NCI-H2227 treated with DMSO at 0.1 percent for 48 hours (cell line): ENCODE results near the gene ADGRG1.
"Not testable (repeated sequence)": the region's sequence is repeated elsewhere in the genome, so short reads cannot be mapped to it uniquely, and the experiment has no call there.

Experiments
- DNase-seq: peaks from one replicate; lab custom pipeline; 2025; lab: John Stamatoyannopoulos, UW

Gene ADGRG1

GRCh38 chr16:57698812-57699405 is 70.5 kb downstream of the ADGRG1 start:
- DNase-seq = no peak

DNA sequence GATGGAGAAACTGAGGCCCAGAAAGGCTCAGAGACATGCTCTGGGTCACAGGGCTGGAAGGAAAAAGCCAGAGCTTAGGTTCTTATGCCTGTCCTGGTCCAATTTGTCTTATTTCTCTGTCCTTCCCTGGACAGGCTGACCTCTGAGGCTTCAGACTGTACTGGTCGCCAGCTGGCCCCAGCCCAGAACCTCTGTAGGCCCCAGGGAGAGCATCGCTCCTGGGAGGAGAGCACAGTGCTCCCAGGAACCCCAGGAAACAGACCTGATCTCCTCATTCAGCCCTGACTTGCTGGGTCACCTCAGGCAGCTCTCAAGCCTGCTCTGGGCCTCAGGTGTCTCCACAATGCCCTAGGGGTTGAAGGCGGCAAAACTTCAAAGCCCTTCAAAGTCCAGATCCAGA is 71.1 kb downstream of the ADGRG1 start:
- DNase-seq = no peak

- no peak for DNase-seq
These were observed 71.5 kb downstream of the ADGRG1 start for GRCh38 chr16:57699899-57700298.

GRCh38 chr16:57700781-57701551 is 72.5 kb downstream of the ADGRG1 start:
- no peak for DNase-seq

GRCh38 chr16:57701759-57702371 is 73.4 kb downstream of the ADGRG1 start:
- DNase-seq = no peak

DNA sequence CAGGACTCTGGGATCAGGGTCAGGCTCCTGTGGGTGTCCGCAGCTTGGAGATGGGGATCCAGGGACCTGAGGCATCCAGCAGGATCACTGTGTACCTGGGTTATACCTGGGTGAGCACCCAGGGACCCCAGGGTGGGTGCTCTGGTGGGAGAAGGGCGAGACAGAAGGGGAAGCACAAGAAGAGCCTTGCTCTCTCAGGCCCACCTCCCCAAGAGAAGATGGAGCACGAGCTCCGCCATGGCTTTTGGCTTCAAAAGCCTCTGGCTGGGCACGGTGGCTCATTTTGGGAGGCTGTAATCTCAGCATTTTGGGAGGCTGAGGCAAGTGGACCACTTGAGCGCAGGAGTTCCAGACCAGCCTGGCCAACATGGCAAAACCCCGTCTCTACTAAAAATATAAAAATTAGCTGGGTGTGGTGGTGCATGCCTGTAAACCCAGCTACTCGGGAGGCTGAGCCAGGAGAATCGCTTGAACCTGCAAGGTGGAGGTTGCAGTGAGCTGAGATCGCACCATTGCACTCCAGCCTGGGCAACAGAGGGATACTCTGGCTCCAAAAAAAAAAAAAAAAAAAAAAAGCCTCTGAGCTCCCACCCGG is 75.1 kb downstream of the ADGRG1 start:
- no peak for DNase-seq

DNA sequence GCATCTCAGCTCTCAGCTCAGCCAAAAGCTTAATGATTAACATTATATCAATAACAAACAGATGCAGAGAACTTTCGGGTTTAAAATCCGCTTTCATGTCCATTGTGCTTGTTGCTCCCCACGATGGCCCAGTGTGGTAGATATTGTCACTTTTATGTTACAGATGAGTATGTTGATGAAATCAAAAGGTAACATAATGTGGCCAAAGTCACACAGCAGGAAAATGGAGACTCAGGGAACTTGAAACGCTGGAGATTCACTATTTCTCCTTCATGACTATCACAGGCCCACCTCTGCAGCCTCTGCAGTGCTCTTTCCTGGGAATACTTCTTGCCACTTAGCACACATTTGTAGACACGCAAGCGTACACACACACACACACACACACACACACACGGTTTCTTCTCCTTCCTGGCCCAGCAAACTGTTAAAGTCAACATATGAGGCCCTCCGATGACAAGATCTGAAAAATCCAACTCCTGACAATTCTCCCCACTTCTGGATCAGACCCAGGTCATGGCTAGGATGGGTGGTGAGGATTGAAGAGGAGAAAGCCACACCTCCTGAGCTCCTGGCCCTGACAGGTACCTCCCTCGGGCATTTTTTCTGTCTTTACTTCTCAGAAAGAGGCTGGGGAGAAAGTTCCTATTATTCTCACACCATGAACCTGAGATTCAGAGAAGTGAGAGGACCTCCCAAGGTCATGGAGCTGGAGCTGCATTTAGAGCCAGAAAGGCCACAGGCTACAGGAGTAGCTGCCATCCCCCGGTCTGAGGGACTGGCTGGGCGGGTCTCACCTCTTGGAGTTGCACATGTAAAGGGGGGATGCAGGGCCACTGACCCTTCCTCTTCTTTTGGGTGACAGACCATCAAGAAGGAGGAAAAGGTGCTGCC is 75.8 kb downstream of the ADGRG1 start:
- no peak for DNase-seq

- DNase-seq = no peak
These were observed 76.7 kb downstream of the ADGRG1 start for GRCh38 chr16:57704905-57705852.

GRCh38 chr16:57706717-57707116 is 78.3 kb downstream of the ADGRG1 start:
- DNase-seq = no peak

DNA sequence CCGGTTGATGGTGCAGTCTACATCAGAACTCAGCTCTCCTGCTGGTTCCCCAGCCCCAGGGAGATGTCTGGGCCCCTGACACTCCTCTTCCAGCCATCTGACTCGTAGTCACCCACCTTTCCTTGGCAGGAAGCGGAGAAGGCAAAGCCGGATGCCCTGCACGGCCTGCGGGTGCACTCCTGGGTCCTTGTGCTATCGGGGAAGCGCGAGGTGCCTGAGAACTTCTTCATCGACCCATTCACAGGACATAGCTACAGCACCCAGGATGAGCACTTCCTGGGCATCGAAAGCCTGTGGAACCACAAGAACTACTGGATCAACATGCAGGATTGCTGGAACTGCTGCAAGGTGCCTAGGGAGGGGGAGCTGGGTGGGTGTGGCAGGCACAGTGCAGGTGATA is 78.9 kb downstream of the ADGRG1 start:
- DNase-seq = no peak

DNA sequence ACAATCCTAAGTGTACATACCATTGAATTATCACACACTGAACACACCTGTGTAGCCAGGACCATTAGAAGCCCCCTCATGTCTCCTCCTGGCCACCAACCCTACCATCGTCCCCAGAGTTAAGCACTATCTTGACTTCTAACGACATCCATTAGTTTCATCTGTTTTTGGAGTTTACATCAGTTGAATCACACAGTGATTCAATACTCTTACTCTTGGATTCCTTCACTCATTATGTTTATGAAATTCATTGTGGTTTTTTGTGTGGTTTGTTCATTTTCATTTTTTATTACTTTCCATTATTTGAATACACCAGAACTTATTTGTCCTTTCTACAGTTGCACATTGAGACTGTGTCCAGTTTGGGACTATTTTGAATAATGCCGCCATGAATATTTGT is 79.7 kb downstream of the ADGRG1 start:
- DNase-seq = no peak

- DNase-seq = no peak
These were observed 81.2 kb downstream of the ADGRG1 start for GRCh38 chr16:57709663-57710062.

GRCh38 chr16:57711346-57711745 is 82.9 kb downstream of the ADGRG1 start:
- DNase-seq = no peak

DNA sequence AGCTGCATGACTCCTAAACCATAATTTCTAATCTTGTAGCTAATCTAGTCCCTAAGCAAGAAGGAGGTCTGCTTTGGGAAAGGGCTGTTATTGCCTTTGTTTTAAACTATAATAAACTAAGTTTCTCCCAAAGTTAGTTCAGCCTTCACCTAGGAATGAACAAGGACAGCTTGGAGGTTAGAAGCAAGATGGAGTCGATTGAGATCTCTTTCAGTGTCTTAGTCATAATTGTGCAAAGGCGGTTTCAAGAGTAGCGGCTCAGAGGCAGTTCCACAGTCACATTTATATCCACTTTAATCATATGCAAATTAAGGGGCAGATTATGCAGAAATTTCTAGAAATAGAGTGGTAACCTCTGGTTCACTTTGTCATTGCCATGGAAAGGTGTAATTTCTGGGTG is 83.6 kb downstream of the ADGRG1 start:
- no peak for DNase-seq

DNA sequence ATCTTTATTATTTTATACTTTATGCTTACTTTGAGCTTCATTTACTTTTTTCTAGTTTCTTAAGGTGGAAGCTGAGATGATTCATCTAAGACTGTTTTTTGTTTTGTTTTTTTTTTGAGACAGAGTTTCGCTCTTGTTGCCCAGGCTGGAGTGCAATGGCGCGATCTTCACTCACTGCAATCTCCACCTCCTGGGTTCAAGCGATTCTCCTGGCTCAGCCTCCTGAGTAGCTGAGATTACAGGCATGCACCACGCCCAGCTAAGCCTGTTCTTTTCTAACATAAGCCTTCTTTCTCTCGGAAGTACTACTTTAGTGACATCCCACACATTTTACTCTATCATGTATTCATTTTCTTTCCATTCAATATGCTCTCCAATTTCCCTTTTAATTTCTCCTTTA is 84.1 kb downstream of the ADGRG1 start:
- not testable (repeated sequence) for DNase-seq

DNA sequence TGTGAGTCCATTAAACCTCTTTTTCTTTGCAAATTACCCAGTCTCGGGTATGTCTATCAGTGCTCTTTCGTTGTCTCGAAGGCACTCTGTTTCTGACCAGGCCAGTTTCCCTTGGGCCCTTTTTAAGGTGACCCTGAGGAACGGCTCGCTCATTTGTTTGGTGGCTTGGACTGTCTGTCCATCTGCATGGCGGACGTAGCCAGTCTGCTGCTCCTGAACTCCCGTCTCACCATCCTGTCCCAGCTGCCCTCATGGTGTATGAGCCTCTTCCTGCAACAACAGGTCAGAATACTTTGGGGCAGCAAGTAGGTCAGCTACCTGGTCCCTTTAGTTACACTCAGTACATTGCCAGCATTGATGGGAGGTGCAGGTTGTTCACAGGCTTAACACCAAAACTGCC is 85.2 kb downstream of the ADGRG1 start:
- no peak for DNase-seq

GRCh38 chr16:57714047-57714446 is 85.6 kb downstream of the ADGRG1 start:
- DNase-seq = no peak
